HEK293 (cell line): Measurements from ENCODE around the gene WDR74.
A peak's percentile ranks its signal among the peaks of the same experiment; 100 is the strongest.

ENCODE experiments used
- FEZF1 ChIP-seq: fragments of 450-650 bp; formaldehyde crosslinking; IDR thresholded peaks from 2 replicates; pipeline ENCODE4 v1.5.1; 2016; ENCODE audit warnings: missing biosample characterization, missing genetic modification characterization
- IKZF3 ChIP-seq: fragments of 450-650 bp; IDR thresholded peaks from 2 replicates; pipeline ENCODE4 v1.5.0; 2018; ENCODE audit warnings: missing biosample characterization, mild to moderate bottlenecking, missing genetic modification characterization, moderate library complexity
- KLF7 ChIP-seq: fragments of 450-650 bp; formaldehyde crosslinking; IDR thresholded peaks from 2 replicates; pipeline ENCODE4 v1.5.1; 2016; ENCODE audit warnings: missing biosample characterization, missing genetic modification characterization, borderline replicate concordance
- MEIS1 ChIP-seq: sonication (generic); formaldehyde crosslinking; IDR thresholded peaks from 2 replicates; pipeline ENCODE4 v1.8.1; 2022; ENCODE audit warnings: missing genetic modification reagents, mild to moderate bottlenecking, borderline replicate concordance
- SCRT2 ChIP-seq: fragments of 450-650 bp; formaldehyde crosslinking; IDR thresholded peaks from 2 replicates; pipeline ENCODE4 v1.5.1; 2016; ENCODE audit warnings: missing biosample characterization, missing genetic modification characterization
- SP3 ChIP-seq: fragments of 450-650 bp; formaldehyde crosslinking; IDR thresholded peaks from 2 replicates; pipeline ENCODE4 v1.5.1; 2016; ENCODE audit warnings: missing biosample characterization, missing genetic modification characterization
- ZBTB10 ChIP-seq: fragments of 450-650 bp; formaldehyde crosslinking; IDR thresholded peaks from 2 replicates; pipeline ENCODE4 v1.5.1; 2016; ENCODE audit warnings: missing biosample characterization, missing genetic modification characterization
- ZBTB7A ChIP-seq: fragments of 450-650 bp; formaldehyde crosslinking; IDR thresholded peaks from 2 replicates; pipeline ENCODE4 v1.5.1; 2016; ENCODE audit warnings: low read depth, missing biosample characterization, missing genetic modification characterization
- ZFP37 ChIP-seq: fragments of 450-650 bp; formaldehyde crosslinking; IDR thresholded peaks from 2 replicates; pipeline ENCODE4 v1.5.1; 2016; ENCODE audit warnings: missing biosample characterization, missing genetic modification characterization
- ZFP69B ChIP-seq: fragments of 450-650 bp; formaldehyde crosslinking; IDR thresholded peaks from 2 replicates; pipeline ENCODE4 v1.5.1; 2016; ENCODE audit warnings: missing biosample characterization, missing genetic modification characterization
- ZNF121 ChIP-seq: fragments of 450-650 bp; formaldehyde crosslinking; IDR thresholded peaks from 2 replicates; pipeline ENCODE4 v1.5.1; 2016; ENCODE audit warnings: missing biosample characterization, missing genetic modification characterization
- ZNF174 ChIP-seq: fragments of 450-650 bp; formaldehyde crosslinking; IDR thresholded peaks from 2 replicates; pipeline ENCODE4 v1.5.0; 2017; ENCODE audit warnings: missing biosample characterization, mild to moderate bottlenecking, missing genetic modification characterization
- ZNF202 ChIP-seq: fragments of 450-650 bp; formaldehyde crosslinking; IDR thresholded peaks from 2 replicates; pipeline ENCODE4 v1.5.1; 2016; ENCODE audit warnings: missing biosample characterization, missing genetic modification characterization, borderline replicate concordance
- ZNF211 ChIP-seq: fragments of 450-650 bp; formaldehyde crosslinking; IDR thresholded peaks from 2 replicates; pipeline ENCODE4 v1.5.1; 2016; ENCODE audit warnings: low read depth, missing biosample characterization, missing genetic modification characterization
- ZNF248 ChIP-seq: fragments of 450-650 bp; formaldehyde crosslinking; IDR thresholded peaks from 2 replicates; pipeline ENCODE4 v1.5.1; 2017; ENCODE audit warnings: missing biosample characterization, missing genetic modification characterization
- ZNF280C ChIP-seq: fragments of 450-650 bp; formaldehyde crosslinking; IDR thresholded peaks from 2 replicates; pipeline ENCODE4 v1.5.1; 2016; ENCODE audit warnings: missing biosample characterization, missing genetic modification characterization
- ZNF324 ChIP-seq: fragments of 450-650 bp; formaldehyde crosslinking; IDR thresholded peaks from 2 replicates; pipeline ENCODE4 v1.5.1; 2016; ENCODE audit warnings: missing biosample characterization, missing genetic modification characterization
- ZNF335 ChIP-seq: fragments of 450-650 bp; formaldehyde crosslinking; conservative IDR thresholded peaks from 2 replicates; pipeline ENCODE4 v1.5.1; 2016; ENCODE audit warnings: missing biosample characterization, missing genetic modification characterization
- ZNF558 ChIP-seq: fragments of 450-650 bp; formaldehyde crosslinking; IDR thresholded peaks from 2 replicates; pipeline ENCODE4 v1.5.1; 2016; ENCODE audit warnings: missing biosample characterization, missing genetic modification characterization
- ZNF571 ChIP-seq: fragments of 450-650 bp; formaldehyde crosslinking; IDR thresholded peaks from 2 replicates; pipeline ENCODE4 v1.5.0; 2017; ENCODE audit warnings: missing biosample characterization, missing genetic modification characterization
- ZNF624 ChIP-seq: fragments of 450-650 bp; formaldehyde crosslinking; IDR thresholded peaks from 2 replicates; pipeline ENCODE4 v1.5.1; 2017; ENCODE audit warnings: missing biosample characterization, missing genetic modification characterization
- ZNF626 ChIP-seq: fragments of 450-650 bp; sonication (Bioruptor Pico); formaldehyde crosslinking; IDR thresholded peaks from 2 replicates; pipeline ENCODE4 v1.5.1; 2018; ENCODE audit warnings: missing biosample characterization, missing genetic modification characterization, inconsistent platforms
- ZNF704 ChIP-seq: fragments of 450-650 bp; formaldehyde crosslinking; IDR thresholded peaks from 2 replicates; pipeline ENCODE4 v1.5.1; 2016; ENCODE audit warnings: missing biosample characterization, missing genetic modification characterization
- ZNF707 ChIP-seq: fragments of 450-650 bp; formaldehyde crosslinking; IDR thresholded peaks from 2 replicates; pipeline ENCODE4 v1.5.1; 2016; ENCODE audit warnings: missing biosample characterization, missing genetic modification characterization
- ZNF747 ChIP-seq: fragments of 450-650 bp; formaldehyde crosslinking; IDR thresholded peaks from 2 replicates; pipeline ENCODE4 v1.5.1; 2016; ENCODE audit warnings: missing biosample characterization, missing genetic modification characterization
- ZNF76 ChIP-seq: fragments of 450-650 bp; formaldehyde crosslinking; IDR thresholded peaks from 2 replicates; pipeline ENCODE4; 2016; ENCODE audit warnings: low read depth, missing biosample characterization, missing genetic modification characterization, borderline replicate concordance
- ZNF777 ChIP-seq: fragments of 450-650 bp; formaldehyde crosslinking; IDR thresholded peaks from 2 replicates; pipeline ENCODE4 v1.5.1; 2017; ENCODE audit warnings: missing biosample characterization, missing genetic modification characterization, borderline replicate concordance
- ZSCAN16 ChIP-seq: fragments of 450-650 bp; formaldehyde crosslinking; IDR thresholded peaks from 2 replicates; pipeline ENCODE4 v1.5.1; 2016; ENCODE audit warnings: missing biosample characterization, missing genetic modification characterization
- ZSCAN23 ChIP-seq: fragments of 450-650 bp; formaldehyde crosslinking; IDR thresholded peaks from 2 replicates; pipeline ENCODE4 v1.5.1; 2016; ENCODE audit warnings: missing biosample characterization, missing genetic modification characterization

The WDR74 gene

GRCh38 chr11:62842171-62842741 is 2.9 kb upstream of the WDR74 start (continued):
- TF ChIP-seq ZBTB10 (no peak), IKZF3 (peak; percentile 10; the same call in 1 of the 2 replicates), SP3 (tag by site-specific recombination) (no peak), ZNF248 (no peak), ZNF707 (no peak), ZNF324 (tag by site-specific recombination) (0 out of 2 replicates have a peak, but pooled peaks have one; percentile 26), ZNF174 (tag by site-specific recombination) (no peak), KLF7 (no peak), ZFP69B (tag by site-specific recombination) (no peak), ZFP37 (tag by site-specific recombination) (no peak), ZNF626 (tag by site-specific recombination) (no peak), SCRT2 (tag by site-specific recombination) (no peak), ZNF571 (tag by site-specific recombination) (no peak), ZNF624 (no peak), MEIS1 (no peak), ZNF121 (no peak), ZSCAN23 (tag by site-specific recombination) (no peak), ZNF335 (tag by site-specific recombination) (peak; percentile 33; the same call in 1 of the 2 replicates), ZNF280C (tag by site-specific recombination) (no peak), ZNF211 (tag by site-specific recombination) (no peak), FEZF1 (tag by site-specific recombination) (no peak), ZSCAN16 (no peak), ZNF704 (tag by site-specific recombination) (no peak), ZNF76 (no peak), ZBTB7A (tag by site-specific recombination) (no peak), ZNF747 (tag by site-specific recombination) (no peak), ZNF777 (tag by site-specific recombination) (0 out of 2 replicates have a peak, but pooled peaks have one; percentile 16), ZNF558 (no peak), ZNF202 (no peak)
- TF ChIP-seq, all 188 proteins: peak for 15
